Measurements from ENCODE around the gene CDKAL1.

Gene CDKAL1

DNA sequence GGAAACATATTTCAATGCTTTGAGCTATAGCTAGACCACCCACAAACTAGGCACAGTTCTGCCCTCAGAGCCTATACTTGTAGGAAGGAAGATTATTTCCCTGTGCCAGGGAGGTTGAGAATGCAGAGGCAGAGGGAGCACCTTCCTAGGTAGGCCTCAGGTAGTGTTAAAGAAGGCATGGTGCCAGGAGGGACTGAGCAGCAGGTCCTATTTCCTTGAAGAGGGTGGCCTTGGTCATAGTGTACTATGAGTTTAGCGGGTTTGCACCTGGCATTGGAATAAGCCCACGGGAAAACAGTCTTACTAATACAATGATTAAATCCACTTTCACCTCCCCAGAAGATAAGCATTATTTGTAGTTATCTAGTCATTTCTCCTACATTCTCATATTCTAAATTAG, 375.4 kb downstream of the CDKAL1 start:
- no peak overlapping the region for H3K4me3 ChIP-seq (replicated peaks; ENCODE audit: insufficient read depth, low read length)
- H3K27me3 ChIP-seq (ENCODE audit: insufficient read depth, poor library complexity, severe bottlenecking), result no peaks in the 10 kb centered on the region
- TF ChIP-seq GABPA (IDR thresholded peaks at IDR 0.05; ENCODE audit: low read depth), result no peak
- DNase-seq (ENCODE audit: low read depth in 1 of 2, low spot score in 1 of 2), result no peak
- no peak overlapping the region for H3K27ac ChIP-seq (replicated peaks)

DNA sequence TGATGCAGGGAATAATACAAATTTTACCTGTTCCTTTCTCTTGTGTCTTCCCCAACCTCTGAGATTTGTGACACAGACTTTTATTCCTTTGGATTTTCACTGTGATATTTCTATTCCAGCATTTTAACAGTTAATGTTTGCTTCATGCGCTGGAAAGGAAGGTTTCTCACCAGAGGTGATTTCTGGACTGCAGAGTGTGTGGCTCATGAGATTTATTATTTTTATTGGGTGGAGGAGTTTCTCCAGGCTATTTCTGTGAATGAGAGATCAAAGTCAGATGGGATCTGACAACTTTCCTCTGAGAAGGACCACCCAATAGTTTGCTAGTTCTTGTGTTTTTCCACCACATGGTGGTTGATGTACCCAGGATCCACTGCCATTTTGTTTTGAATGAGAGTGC, 377.5 kb downstream of the CDKAL1 start:
- TF ChIP-seq, protein P1, sequence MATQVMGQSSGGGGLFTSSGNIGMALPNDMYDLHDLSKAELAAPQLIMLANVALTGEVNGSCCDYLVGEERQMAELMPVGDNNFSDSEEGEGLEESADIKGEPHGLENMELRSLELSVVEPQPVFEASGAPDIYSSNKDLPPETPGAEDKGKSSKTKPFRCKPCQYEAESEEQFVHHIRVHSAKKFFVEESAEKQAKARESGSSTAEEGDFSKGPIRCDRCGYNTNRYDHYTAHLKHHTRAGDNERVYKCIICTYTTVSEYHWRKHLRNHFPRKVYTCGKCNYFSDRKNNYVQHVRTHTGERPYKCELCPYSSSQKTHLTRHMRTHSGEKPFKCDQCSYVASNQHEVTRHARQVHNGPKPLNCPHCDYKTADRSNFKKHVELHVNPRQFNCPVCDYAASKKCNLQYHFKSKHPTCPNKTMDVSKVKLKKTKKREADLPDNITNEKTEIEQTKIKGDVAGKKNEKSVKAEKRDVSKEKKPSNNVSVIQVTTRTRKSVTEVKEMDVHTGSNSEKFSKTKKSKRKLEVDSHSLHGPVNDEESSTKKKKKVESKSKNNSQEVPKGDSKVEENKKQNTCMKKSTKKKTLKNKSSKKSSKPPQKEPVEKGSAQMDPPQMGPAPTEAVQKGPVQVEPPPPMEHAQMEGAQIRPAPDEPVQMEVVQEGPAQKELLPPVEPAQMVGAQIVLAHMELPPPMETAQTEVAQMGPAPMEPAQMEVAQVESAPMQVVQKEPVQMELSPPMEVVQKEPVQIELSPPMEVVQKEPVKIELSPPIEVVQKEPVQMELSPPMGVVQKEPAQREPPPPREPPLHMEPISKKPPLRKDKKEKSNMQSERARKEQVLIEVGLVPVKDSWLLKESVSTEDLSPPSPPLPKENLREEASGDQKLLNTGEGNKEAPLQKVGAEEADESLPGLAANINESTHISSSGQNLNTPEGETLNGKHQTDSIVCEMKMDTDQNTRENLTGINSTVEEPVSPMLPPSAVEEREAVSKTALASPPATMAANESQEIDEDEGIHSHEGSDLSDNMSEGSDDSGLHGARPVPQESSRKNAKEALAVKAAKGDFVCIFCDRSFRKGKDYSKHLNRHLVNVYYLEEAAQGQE (IDR thresholded peaks at IDR 0.05; ENCODE audit: insufficient replicate concordance, low read depth), result no peak
- TF ChIP-seq SPI1 (IDR thresholded peaks at IDR 0.05; ENCODE audit: borderline replicate concordance, low read depth) (no peak), GABPA (IDR thresholded peaks at IDR 0.05; ENCODE audit: low read depth) (no peak), POLR2AphosphoS5 (IDR thresholded peaks at IDR 0.05; ENCODE audit: low read depth) (no peak)
- TF ChIP-seq, protein P2, sequence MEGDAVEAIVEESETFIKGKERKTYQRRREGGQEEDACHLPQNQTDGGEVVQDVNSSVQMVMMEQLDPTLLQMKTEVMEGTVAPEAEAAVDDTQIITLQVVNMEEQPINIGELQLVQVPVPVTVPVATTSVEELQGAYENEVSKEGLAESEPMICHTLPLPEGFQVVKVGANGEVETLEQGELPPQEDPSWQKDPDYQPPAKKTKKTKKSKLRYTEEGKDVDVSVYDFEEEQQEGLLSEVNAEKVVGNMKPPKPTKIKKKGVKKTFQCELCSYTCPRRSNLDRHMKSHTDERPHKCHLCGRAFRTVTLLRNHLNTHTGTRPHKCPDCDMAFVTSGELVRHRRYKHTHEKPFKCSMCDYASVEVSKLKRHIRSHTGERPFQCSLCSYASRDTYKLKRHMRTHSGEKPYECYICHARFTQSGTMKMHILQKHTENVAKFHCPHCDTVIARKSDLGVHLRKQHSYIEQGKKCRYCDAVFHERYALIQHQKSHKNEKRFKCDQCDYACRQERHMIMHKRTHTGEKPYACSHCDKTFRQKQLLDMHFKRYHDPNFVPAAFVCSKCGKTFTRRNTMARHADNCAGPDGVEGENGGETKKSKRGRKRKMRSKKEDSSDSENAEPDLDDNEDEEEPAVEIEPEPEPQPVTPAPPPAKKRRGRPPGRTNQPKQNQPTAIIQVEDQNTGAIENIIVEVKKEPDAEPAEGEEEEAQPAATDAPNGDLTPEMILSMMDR (IDR thresholded peaks at IDR 0.05; ENCODE audit: insufficient read depth, low read length), result no peak
- Histone ChIP-seq H3K4me3 (replicated peaks; ENCODE audit: insufficient read depth, low read length) (no peak overlapping the region), H3K27me3 (ENCODE audit: insufficient read depth, poor library complexity, severe bottlenecking) (no peaks in the 10 kb centered on the region), H3K27ac (replicated peaks) (no peak overlapping the region)
- DNase-seq (ENCODE audit: low read depth in 1 of 2, low spot score in 1 of 2), result no peak

DNA sequence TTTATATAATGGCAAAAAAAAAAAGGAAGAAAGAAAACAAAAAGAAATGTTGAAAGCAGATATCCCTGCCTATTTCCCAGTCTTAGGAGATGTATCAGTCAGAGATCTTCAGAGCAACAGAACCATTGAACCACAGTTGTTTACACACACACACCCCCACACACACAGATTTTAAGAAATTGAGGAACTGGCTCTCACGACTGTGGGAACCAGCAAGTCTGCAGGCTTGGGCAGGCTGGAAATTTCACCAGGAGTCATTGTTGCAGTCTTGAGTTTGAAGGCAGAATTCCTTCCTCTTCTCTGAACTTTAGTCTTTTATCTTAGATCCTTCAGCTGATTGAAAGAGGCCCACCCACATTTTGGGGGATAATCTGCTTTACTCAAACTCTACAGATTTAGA, 380.9 kb downstream of the CDKAL1 start:
- Histone ChIP-seq H3K27ac (replicated peaks) (no peak overlapping the region), H3K4me3 (replicated peaks; ENCODE audit: insufficient read depth, low read length) (no peak overlapping the region), H3K27me3 (ENCODE audit: insufficient read depth, poor library complexity, severe bottlenecking) (no peaks in the 10 kb centered on the region)
- DNase-seq (ENCODE audit: low read depth in 1 of 2, low spot score in 1 of 2), result peak in 1 of 2 experiments; percentile 39
- TF ChIP-seq, protein P1 (IDR thresholded peaks at IDR 0.05; ENCODE audit: insufficient replicate concordance, low read depth), result no peak
- TF ChIP-seq GABPA (IDR thresholded peaks at IDR 0.05; ENCODE audit: low read depth), result no peak
- TF ChIP-seq, protein P2 (IDR thresholded peaks at IDR 0.05; ENCODE audit: insufficient read depth, low read length), result no peak
- TF ChIP-seq POLR2AphosphoS5 (IDR thresholded peaks at IDR 0.05; ENCODE audit: low read depth), result no peak
- peak; percentile 81 for TF ChIP-seq SPI1 (IDR thresholded peaks at IDR 0.05; ENCODE audit: borderline replicate concordance, low read depth)

DNA sequence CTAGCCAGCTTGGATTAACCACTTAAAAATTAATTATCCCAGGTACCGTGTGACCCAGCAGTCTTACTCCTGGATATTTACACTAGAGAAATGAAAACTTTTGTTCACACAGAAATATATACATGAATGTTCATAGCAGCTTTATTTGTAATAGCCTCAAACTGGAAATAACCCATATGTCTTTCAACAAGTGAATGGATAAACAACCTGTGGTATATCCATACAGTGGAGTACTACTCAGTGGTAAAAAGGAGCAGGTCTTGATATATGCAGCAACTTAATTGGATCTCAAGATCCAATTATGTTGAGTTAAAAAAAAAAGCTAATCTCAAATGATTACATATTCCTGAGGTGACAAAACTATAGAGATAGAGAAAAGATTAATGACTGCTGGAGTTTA, 381.4 kb downstream of the CDKAL1 start:
- TF ChIP-seq, protein P1 (IDR thresholded peaks at IDR 0.05; ENCODE audit: insufficient replicate concordance, low read depth), result no peak
- TF ChIP-seq, protein P2 (IDR thresholded peaks at IDR 0.05; ENCODE audit: insufficient read depth, low read length), result no peak
- no peak for TF ChIP-seq GABPA (IDR thresholded peaks at IDR 0.05; ENCODE audit: low read depth)

More for the DNA sequence above, 381.4 kb downstream of the CDKAL1 start:
- no peak for DNase-seq (ENCODE audit: low read depth in 1 of 2, low spot score in 1 of 2)
- H3K4me3 ChIP-seq (replicated peaks; ENCODE audit: insufficient read depth, low read length), result no peak overlapping the region
- no peaks in the 10 kb centered on the region for H3K27me3 ChIP-seq (ENCODE audit: insufficient read depth, poor library complexity, severe bottlenecking)
- no peak overlapping the region for H3K27ac ChIP-seq (replicated peaks)
